Testis (tissue), 2 donors: ENCODE data around the gene PPP6R3.

Experiments
- CTCF ChIP-seq, 3 experiments: fragments of 450-650 bp in 2 of 3; fragments of 200-600 bp in 1 of 3; sonication (generic) in 1 of 3; IDR thresholded peaks; one replicate each; pipeline ENCODE4 v1.5.1; 2016 to 2019; ENCODE audit warnings: antibody characterized with exemption in 3 of 3, mild to moderate bottlenecking in 2 of 3, moderate library complexity in 1 of 3
- POLR2A ChIP-seq: fragments of 450-650 bp; IDR thresholded peaks from one replicate; pipeline ENCODE4 v1.6.1; 2017; ENCODE audit warnings: antibody characterized with exemption, mild to moderate bottlenecking, moderate library complexity

- TF ChIP-seq CTCF (IDR thresholded peaks at IDR 0.05) (no peak), POLR2A (no peak)
These were observed 41.9 kb upstream of the PPP6R3 start for GRCh38 chr11:68418648-68419047.
